Measurements from ENCODE around the gene AP3B2. TPM values are rescaled to one million over a fixed set of nuclear protein-coding genes. Genes with fewer than 3 reads are reported as not detected.

Gene AP3B2
- total RNA-seq, 4 donors from 2014 or later = 0.59 to 14.2 (median 1.1) TPM

DNA sequence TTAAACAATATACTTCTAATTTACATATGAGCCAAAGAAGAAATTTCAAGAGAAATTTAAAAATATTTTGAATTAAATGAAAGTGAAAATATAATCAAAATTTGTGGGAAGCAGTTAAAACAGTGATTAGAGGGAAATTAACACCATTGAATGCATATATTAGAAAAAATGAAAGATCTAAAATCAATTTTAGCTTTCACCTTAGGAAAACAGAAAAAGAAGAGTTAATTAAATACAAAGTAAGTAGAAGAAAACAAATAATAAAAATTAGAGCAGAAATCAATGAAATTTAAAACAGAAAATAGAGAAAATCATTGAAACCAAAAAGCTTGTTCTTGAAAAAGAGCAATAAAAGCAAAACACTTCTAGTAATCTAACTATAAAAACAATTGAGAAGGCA lies 38.6 kb upstream of the AP3B2 start:
- H3K36me3 ChIP-seq = peaks cover 0 to 12% (median 0%) of the 10 kb centered on the region in 3 donors
- no peak for DNase-seq (ENCODE audit: low spot score in 2 of 2)
- no peak overlapping the region for H3K4me3 ChIP-seq
- H3K9me3 ChIP-seq = no peaks in the 10 kb centered on the region
- TF ChIP-seq, protein P1, sequence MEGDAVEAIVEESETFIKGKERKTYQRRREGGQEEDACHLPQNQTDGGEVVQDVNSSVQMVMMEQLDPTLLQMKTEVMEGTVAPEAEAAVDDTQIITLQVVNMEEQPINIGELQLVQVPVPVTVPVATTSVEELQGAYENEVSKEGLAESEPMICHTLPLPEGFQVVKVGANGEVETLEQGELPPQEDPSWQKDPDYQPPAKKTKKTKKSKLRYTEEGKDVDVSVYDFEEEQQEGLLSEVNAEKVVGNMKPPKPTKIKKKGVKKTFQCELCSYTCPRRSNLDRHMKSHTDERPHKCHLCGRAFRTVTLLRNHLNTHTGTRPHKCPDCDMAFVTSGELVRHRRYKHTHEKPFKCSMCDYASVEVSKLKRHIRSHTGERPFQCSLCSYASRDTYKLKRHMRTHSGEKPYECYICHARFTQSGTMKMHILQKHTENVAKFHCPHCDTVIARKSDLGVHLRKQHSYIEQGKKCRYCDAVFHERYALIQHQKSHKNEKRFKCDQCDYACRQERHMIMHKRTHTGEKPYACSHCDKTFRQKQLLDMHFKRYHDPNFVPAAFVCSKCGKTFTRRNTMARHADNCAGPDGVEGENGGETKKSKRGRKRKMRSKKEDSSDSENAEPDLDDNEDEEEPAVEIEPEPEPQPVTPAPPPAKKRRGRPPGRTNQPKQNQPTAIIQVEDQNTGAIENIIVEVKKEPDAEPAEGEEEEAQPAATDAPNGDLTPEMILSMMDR (IDR thresholded peaks at IDR 0.05) = no peak
- TF ChIP-seq EP300 (IDR thresholded peaks at IDR 0.05) (no peak), POLR2A (IDR thresholded peaks at IDR 0.05) (no peak)
- H3K4me1 ChIP-seq = peaks cover 0 to 31% (median 12%) of the 10 kb centered on the region in 4 donors
- H3K27me3 ChIP-seq = no peaks in the 10 kb centered on the region
- no peak overlapping the region for H3K27ac ChIP-seq

DNA sequence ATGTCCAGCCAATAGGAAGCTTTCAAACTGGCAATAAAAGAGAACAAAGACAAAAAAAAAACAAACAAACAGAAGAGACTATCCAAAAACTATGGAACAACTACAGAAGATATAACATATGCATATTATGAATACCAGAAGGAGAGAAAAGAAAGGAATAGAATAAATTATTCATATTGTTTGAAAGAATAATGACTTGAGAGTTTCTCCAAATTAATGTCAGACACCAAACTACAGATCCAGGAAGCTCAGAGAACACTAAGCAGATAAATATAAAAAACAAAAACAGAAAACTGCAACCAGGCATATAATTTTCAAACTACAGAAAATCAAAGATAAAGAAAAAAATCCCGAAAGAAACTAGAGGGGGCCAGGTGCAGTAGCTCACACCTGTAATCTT lies 34.1 kb upstream of the AP3B2 start:
- 89 to 90% methylated on average over 1 of the region's 1 CpG for WGBS, 2 donors
- no peaks in the 10 kb centered on the region for H3K4me1 ChIP-seq
- H3K4me3 ChIP-seq = no peak overlapping the region
- no peaks in the 10 kb centered on the region for H3K27me3 ChIP-seq
- no peaks in the 10 kb centered on the region for H3K36me3 ChIP-seq
- H3K9me3 ChIP-seq = no peaks in the 10 kb centered on the region
- TF ChIP-seq POLR2A (IDR thresholded peaks at IDR 0.05) (no peak), EP300 (IDR thresholded peaks at IDR 0.05) (no peak)
- TF ChIP-seq, protein P1 (IDR thresholded peaks at IDR 0.05) = no peak
- H3K27ac ChIP-seq = no peak overlapping the region
- DNase-seq (ENCODE audit: low spot score in 2 of 2) = no peak

DNA sequence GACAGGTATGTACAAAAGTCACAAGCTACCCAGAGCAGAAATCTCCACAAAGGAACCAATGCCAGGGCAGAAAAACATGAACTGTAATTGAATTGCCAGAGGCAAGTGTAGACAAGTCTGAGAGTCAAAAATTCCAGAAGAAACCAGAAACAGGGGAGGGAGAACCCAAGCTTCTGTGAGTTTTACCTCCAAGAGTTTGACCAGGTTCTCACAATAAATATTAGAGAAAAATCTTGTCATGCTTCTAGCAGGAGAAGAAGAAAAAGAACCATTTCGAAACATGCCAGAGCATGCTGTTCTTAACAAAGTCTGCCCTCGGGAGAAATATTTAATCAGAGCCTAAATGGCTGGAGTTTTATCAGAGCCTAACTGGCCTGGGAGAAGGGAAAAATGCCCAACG lies 32.5 kb upstream of the AP3B2 start:
- H3K9me3 ChIP-seq = no peaks in the 10 kb centered on the region
- peaks cover 0 to 15% (median 0%) of the 10 kb centered on the region in 3 donors for H3K36me3 ChIP-seq
- no peak overlapping the region for H3K4me3 ChIP-seq
- 86 to 91% methylated on average over 3 of the region's 3 CpGs for WGBS, 2 donors
- no peak for DNase-seq (ENCODE audit: low spot score in 2 of 2)
- TF ChIP-seq POLR2A (IDR thresholded peaks at IDR 0.05) (no peak), EP300 (IDR thresholded peaks at IDR 0.05) (no peak)
- TF ChIP-seq, protein P1 (IDR thresholded peaks at IDR 0.05) = no peak
- H3K27me3 ChIP-seq = no peaks in the 10 kb centered on the region
- no peaks in the 10 kb centered on the region for H3K4me1 ChIP-seq
- H3K27ac ChIP-seq = no peak overlapping the region

DNA sequence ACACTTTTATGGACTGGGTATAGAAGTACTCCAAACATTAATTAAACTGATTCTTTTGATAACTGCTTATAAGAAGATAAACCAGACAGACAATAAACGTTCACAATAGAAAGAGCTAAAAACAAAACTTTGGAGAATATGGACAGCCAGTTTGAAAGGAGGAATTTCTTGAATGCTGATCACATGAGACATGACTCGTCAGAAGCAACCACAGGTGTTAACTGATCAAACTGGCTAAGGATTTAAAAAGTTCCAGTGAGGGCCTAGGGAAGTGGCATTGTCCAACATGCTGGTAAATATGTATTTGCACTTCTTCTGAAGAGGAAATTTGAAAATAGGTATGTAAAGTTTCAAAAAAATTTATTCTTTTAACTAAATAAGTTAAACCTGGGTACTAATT lies 29.4 kb upstream of the AP3B2 start:
- no peak for DNase-seq (ENCODE audit: low spot score in 2 of 2)
- WGBS, 2 donors = 73 to 79% methylated on average over 2 of the region's 2 CpGs

DNA sequence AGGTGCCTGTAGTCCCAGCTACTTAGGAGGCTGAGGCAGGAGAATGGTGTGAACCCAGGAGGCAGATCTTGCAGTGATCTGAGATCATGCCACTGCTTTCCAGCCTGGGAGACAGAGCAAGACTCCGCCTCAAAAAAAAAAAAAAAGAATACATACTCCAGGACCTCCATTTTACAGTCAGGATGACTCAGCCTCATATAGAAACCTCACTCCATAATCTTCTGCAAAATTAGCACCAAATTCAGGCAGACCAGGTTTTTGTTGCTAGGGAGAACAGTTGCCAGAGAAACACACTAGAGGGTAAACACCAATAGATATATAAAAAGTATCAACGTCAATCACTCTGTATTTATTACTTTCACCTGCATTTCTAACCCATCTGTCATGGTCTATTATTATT lies 28.3 kb upstream of the AP3B2 start:
- Histone ChIP-seq H3K4me3 (no peak overlapping the region), H3K36me3 (peaks cover 0 to 38% (median 0%) of the 10 kb centered on the region in 3 donors), H3K27ac (no peak overlapping the region), H3K9me3 (no peaks in the 10 kb centered on the region), H3K27me3 (no peaks in the 10 kb centered on the region), H3K4me1 (no peaks in the 10 kb centered on the region)
- TF ChIP-seq POLR2A (IDR thresholded peaks at IDR 0.05) = no peak
- no peak for TF ChIP-seq EP300 (IDR thresholded peaks at IDR 0.05)
- TF ChIP-seq, protein P1 (IDR thresholded peaks at IDR 0.05) = no peak
- WGBS, 2 donors = 88 to 95% methylated on average over 2 of the region's 2 CpGs
- DNase-seq (ENCODE audit: low spot score in 2 of 2) = no peak

More for the DNA sequence above, 29.4 kb upstream of the AP3B2 start:
- H3K27ac ChIP-seq = no peak overlapping the region
- peaks cover 0 to 38% (median 0%) of the 10 kb centered on the region in 3 donors for H3K36me3 ChIP-seq
- no peaks in the 10 kb centered on the region for H3K4me1 ChIP-seq
- H3K9me3 ChIP-seq = no peaks in the 10 kb centered on the region
- no peak for TF ChIP-seq EP300 (IDR thresholded peaks at IDR 0.05)
- no peak for TF ChIP-seq POLR2A (IDR thresholded peaks at IDR 0.05)
- TF ChIP-seq, protein P1 (IDR thresholded peaks at IDR 0.05) = no peak
- no peak overlapping the region for H3K4me3 ChIP-seq
- H3K27me3 ChIP-seq = no peaks in the 10 kb centered on the region
